Fibroblast of pulmonary artery (primary cell): Measurements from ENCODE around the gene EEFSEC.

Experiments
- DNase-seq: peaks from one replicate; pipeline ENCODE4 v3.0.0-alpha.2; 2010; ENCODE audit warnings: low read depth
- H3K4me3 ChIP-seq: replicated peaks from 2 replicates; pipeline ENCODE4 v1.5.1; 2011; ENCODE audit warnings: low read depth, mild to moderate bottlenecking, control low read depth, low read length, moderate library complexity
- CTCF ChIP-seq: IDR thresholded peaks from 2 replicates; pipeline ENCODE4 v1.5.1; 2011; ENCODE audit warnings: mild to moderate bottlenecking, control low read depth, low read length, inconsistent platforms; ENCODE audit errors: missing control alignments

Gene EEFSEC

GRCh38 chr3:128334086-128334645 is 180.9 kb downstream of the EEFSEC start:
- no peak overlapping the region for H3K4me3 ChIP-seq
- no peak for TF ChIP-seq CTCF
- DNase-seq = no peak

- H3K4me3 ChIP-seq = no peak overlapping the region
- no peak for DNase-seq
- no peak for TF ChIP-seq CTCF
These were observed 181.5 kb downstream of the EEFSEC start for GRCh38 chr3:128334766-128335165.

- H3K4me3 ChIP-seq = no peak overlapping the region
- no peak for TF ChIP-seq CTCF
These were observed 182.5 kb downstream of the EEFSEC start for GRCh38 chr3:128335621-128336296.

GRCh38 chr3:128336337-128337156 is 183.3 kb downstream of the EEFSEC start:
- DNase-seq = no peak
- no peak for TF ChIP-seq CTCF
- H3K4me3 ChIP-seq = no peak overlapping the region

More at GRCh38 chr3:128335621-128336296, 182.5 kb downstream of the EEFSEC start:
- DNase-seq = no peak

GRCh38 chr3:128337305-128337704 is 184.0 kb downstream of the EEFSEC start:
- no peak for DNase-seq

More at GRCh38 chr3:128337305-128337704, 184.0 kb downstream of the EEFSEC start:
- H3K4me3 ChIP-seq = no peak overlapping the region
- TF ChIP-seq CTCF = no peak
